MM.1S (cell line): ENCODE results near the gene DNAJB5.

Experiments used
- CTCF ChIP-seq: fragments of 300-600 bp; sonication (generic); IDR thresholded peaks from 2 replicates; pipeline ENCODE4 v1.5.1; 2016; ENCODE audit warnings: antibody characterized with exemption, low read length, mixed read lengths
- EZH2 ChIP-seq: fragments of 300-600 bp; sonication (generic); optimal IDR thresholded peaks from 2 replicates; pipeline ENCODE3; 2017; ENCODE audit warnings: low read depth, mild to moderate bottlenecking, antibody characterized with exemption, low read length, mixed read lengths

GRCh38 chr9:35028341-35028740 lies 38.8 kb downstream of the DNAJB5 start:
- TF ChIP-seq EZH2 (no peak), CTCF (no peak)
